Thyroid gland (tissue), 4 donors: ENCODE measurements around the gene HMGCLL1. TPM values are rescaled to one million over a fixed set of nuclear protein-coding genes. Genes with fewer than 3 reads are reported as not detected.

Source experiments
- DNase-seq, 2 donors: peaks; one replicate each; pipeline ENCODE4 v3.0.0-alpha.2; 2019
- H3K27ac ChIP-seq, 3 donors: fragments of 200-600 bp; sonication (generic); 1 replicate in 2 of 3; 2 replicates in 1 of 3; pipeline ENCODE4 v1.5.1; 2016 to 2019; ENCODE audit warnings: mild to moderate bottlenecking in 1 of 3, moderate library complexity in 1 of 3
- H3K27me3 ChIP-seq: fragments of 200-600 bp; sonication (generic); one replicate; pipeline ENCODE4 v1.5.1; 2019
- H3K36me3 ChIP-seq, 2 donors: fragments of 200-600 bp; sonication (generic); one replicate each; pipeline ENCODE4 v1.5.1; 2016 to 2019
- H3K4me1 ChIP-seq, 2 donors: fragments of 200-600 bp; sonication (generic); one replicate each; pipeline ENCODE4 v1.5.1; 2017 to 2019
- H3K4me3 ChIP-seq, 3 donors: fragments of 200-600 bp; sonication (generic); replicated peaks in 1 of 3; 1 replicate in 2 of 3; 2 replicates in 1 of 3; pipeline ENCODE4 v1.5.1; 2016; ENCODE audit warnings: mild to moderate bottlenecking in 1 of 3
- H3K9me3 ChIP-seq: fragments of 200-600 bp; sonication (generic); one replicate; pipeline ENCODE4 v1.5.1; 2017
- POLR2A ChIP-seq, 2 donors: fragments of 450-650 bp; IDR thresholded peaks; one replicate each; pipeline ENCODE4 v1.6.1; 2017; ENCODE audit warnings: antibody characterized with exemption in 2 of 2, mild to moderate bottlenecking in 2 of 2, moderate library complexity in 1 of 2
- WGBS, 2 donors: methylation state at CpG; one replicate each; pipeline ENCODE4 v1.1.5; 2017; 5-methylcytosine and 5-hydroxymethylcytosine counted together
- intact Hi-C: fragments of 100-400 bp; cut with DNase I; formaldehyde crosslinking; loops from one replicate; pipeline ENCODE4 v1.15.1; 2023
- total RNA-seq, 4 donors: library from RNA; depleted of rRNA; stranded (reverse); fragments of >200 nt; gene quantifications; one replicate each; pipeline ENCODE4 v1.2.3, GENCODE V29; 2016
- TF ChIP-seq, protein P1 (sequence below), 6 experiments: fragments of 200-600 bp in 3 of 6; fragments of 450-650 bp in 3 of 6; sonication (generic) in 3 of 6; IDR thresholded peaks; one replicate each; pipeline ENCODE4 v1.5.1; 2016 to 2019; ENCODE audit warnings: antibody characterized with exemption in 6 of 6, mild to moderate bottlenecking in 2 of 6, inconsistent platforms in 1 of 6, moderate library complexity in 1 of 6

The HMGCLL1 gene
- total RNA-seq, 4 donors from 2014 or later: 0.25 to 2.1 (median 1.1) TPM

DNA sequence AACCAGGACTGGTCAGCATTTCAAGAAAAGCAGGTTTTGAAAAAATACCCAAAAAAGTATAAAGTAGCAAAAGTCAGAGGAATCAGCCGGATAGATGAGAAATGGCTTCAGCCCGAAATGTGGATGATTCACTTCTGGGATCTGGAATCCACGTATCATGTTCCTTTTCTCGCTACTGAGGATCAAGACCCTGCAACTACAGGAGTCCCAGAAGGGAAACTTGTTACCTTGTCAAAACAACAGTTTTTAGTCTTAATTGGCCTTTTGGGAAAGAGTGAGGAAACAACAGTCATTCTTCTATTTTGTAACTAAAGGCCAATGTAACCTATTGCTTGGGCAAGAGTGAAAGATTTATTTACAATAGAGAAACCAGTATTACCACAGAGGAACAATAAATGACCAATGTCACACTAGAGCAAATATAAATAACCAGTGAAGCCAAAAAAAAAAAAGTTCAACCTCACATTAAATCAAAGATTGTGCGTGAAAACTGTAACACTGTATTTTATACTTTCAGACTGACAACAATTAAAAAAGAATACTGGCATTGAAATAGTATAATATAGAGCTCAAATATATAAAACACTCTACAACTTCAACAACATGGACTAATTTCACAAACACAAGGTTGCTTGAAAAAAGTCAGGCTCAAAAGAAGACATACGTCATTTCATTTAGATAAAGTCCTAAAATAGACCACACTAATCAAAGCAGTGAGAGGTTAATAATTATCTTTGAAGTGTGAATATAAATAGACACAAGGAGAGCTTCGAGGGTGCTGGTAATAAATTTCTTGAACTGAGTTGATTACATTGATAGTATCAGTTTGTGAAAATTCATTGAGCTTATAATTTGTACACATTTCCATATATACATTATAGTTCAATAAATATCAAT is 135.5 kb downstream of the HMGCLL1 start:
- WGBS, 2 donors: 79 to 84% methylated on average over 7 of the region's 7 CpGs
- H3K27ac ChIP-seq: no peak overlapping the region

DNA sequence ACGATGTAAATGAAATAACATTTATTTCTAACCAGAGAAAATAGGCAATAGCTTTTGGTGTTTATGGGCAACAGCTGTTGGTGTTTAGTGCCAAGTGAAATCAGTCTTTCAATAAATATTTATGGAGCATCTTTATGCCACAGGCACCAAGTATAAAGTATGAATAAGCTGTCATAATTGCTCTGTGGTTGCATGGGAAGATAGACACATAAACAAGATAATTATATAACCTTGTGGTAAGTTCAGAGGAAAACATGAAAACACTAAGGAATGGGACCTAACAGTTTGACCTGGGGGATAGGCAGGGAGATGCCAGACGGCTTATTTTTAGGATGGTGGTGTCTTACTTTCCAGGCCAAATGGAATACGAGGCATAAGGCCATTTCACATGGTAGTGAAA is 140.8 kb downstream of the HMGCLL1 start:
- DNase-seq: no peak
- H3K27ac ChIP-seq: no peak overlapping the region
- no peaks in the 10 kb centered on the region for H3K9me3 ChIP-seq
- no peaks in the 10 kb centered on the region for H3K36me3 ChIP-seq
- no peak overlapping the region for H3K4me3 ChIP-seq
- TF ChIP-seq, protein P1, sequence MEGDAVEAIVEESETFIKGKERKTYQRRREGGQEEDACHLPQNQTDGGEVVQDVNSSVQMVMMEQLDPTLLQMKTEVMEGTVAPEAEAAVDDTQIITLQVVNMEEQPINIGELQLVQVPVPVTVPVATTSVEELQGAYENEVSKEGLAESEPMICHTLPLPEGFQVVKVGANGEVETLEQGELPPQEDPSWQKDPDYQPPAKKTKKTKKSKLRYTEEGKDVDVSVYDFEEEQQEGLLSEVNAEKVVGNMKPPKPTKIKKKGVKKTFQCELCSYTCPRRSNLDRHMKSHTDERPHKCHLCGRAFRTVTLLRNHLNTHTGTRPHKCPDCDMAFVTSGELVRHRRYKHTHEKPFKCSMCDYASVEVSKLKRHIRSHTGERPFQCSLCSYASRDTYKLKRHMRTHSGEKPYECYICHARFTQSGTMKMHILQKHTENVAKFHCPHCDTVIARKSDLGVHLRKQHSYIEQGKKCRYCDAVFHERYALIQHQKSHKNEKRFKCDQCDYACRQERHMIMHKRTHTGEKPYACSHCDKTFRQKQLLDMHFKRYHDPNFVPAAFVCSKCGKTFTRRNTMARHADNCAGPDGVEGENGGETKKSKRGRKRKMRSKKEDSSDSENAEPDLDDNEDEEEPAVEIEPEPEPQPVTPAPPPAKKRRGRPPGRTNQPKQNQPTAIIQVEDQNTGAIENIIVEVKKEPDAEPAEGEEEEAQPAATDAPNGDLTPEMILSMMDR (IDR thresholded peaks at IDR 0.05): no peak
- no peak for TF ChIP-seq POLR2A (IDR thresholded peaks at IDR 0.05)
- no peaks in the 10 kb centered on the region for H3K4me1 ChIP-seq
- H3K27me3 ChIP-seq: no peaks in the 10 kb centered on the region
- intact Hi-C loops: no loop called here
- WGBS, 2 donors: 87% methylated on average over 3 of the region's 3 CpGs

More for the DNA sequence above, 135.5 kb downstream of the HMGCLL1 start:
- no peak overlapping the region for H3K4me3 ChIP-seq
- no peak for DNase-seq
- H3K27me3 ChIP-seq: no peaks in the 10 kb centered on the region
- TF ChIP-seq POLR2A (IDR thresholded peaks at IDR 0.05): no peak
- TF ChIP-seq, protein P1 (IDR thresholded peaks at IDR 0.05): no peak
- H3K36me3 ChIP-seq: no peaks in the 10 kb centered on the region
- no peaks in the 10 kb centered on the region for H3K9me3 ChIP-seq
- no peaks in the 10 kb centered on the region for H3K4me1 ChIP-seq
- intact Hi-C loops: no loop called here

DNA sequence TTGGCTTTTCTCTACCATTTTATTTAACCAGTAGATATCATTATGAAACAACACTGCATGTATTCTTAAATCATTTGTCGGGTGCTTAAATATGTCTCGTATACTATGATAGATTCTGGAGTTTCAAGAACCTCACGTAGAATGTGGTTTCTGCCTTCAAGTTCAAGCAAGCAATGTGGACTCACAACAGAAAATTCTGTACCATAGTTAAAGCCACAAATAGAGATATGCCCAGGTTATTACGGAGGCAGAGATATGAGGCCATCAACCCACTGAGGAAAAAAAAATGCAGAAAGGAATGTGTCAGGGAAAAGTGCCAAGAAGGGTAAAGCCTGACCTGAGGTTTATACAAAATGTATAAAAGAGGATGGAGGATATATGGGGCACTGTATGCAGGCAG is 141.9 kb downstream of the HMGCLL1 start:
- H3K27me3 ChIP-seq: no peaks in the 10 kb centered on the region
- no peak overlapping the region for H3K4me3 ChIP-seq
- H3K36me3 ChIP-seq: no peaks in the 10 kb centered on the region
- intact Hi-C loops: no loop called here
- H3K27ac ChIP-seq: no peak overlapping the region
- DNase-seq: no peak
- no peaks in the 10 kb centered on the region for H3K9me3 ChIP-seq
- H3K4me1 ChIP-seq: no peaks in the 10 kb centered on the region
- WGBS, 2 donors: 84 to 92% methylated on average over 4 of the region's 4 CpGs
- TF ChIP-seq, protein P1 (IDR thresholded peaks at IDR 0.05): no peak
- TF ChIP-seq POLR2A (IDR thresholded peaks at IDR 0.05): no peak

DNA sequence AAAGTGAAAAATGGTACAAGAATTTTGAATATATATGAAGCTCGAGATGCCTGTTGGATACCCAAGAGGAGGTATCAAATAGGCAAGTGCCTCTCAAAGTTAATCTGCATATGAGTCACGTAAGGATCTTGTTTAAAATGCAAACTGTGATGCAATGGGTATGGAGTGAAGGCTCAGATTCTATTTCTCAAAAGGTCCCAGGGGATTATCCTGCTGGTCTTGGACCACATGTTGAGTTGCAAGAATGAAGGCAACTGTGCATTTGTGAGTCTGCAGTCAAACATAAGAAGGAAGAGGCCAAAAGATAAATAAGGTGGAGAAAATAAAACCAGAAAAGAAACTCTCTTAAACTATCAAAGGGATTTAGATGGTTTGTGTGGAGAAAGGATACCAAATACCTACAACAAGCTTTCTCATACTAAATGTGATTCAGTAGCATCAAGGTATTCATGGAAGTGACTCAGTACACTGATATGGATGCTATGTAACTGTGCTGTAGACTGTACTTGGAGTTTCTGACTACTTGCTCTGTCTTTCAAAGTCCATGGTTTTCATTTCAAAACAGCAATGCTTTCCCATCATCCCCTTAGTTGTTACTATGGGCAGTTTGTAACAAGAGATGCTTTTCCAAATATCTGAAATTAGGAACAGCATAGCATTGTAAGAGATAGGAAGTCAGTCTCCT is 145.4 kb downstream of the HMGCLL1 start:
- H3K9me3 ChIP-seq: no peaks in the 10 kb centered on the region
- WGBS, 2 donors: 49 to 55% methylated on average over 2 of the region's 2 CpGs
- H3K36me3 ChIP-seq: no peaks in the 10 kb centered on the region
- no peak for TF ChIP-seq POLR2A (IDR thresholded peaks at IDR 0.05)
- TF ChIP-seq, protein P1 (IDR thresholded peaks at IDR 0.05): no peak
- DNase-seq: no peak
- H3K27me3 ChIP-seq: no peaks in the 10 kb centered on the region
- H3K27ac ChIP-seq: no peak overlapping the region
- H3K4me1 ChIP-seq: no peaks in the 10 kb centered on the region
- intact Hi-C loops: no loop called here
- no peak overlapping the region for H3K4me3 ChIP-seq

DNA sequence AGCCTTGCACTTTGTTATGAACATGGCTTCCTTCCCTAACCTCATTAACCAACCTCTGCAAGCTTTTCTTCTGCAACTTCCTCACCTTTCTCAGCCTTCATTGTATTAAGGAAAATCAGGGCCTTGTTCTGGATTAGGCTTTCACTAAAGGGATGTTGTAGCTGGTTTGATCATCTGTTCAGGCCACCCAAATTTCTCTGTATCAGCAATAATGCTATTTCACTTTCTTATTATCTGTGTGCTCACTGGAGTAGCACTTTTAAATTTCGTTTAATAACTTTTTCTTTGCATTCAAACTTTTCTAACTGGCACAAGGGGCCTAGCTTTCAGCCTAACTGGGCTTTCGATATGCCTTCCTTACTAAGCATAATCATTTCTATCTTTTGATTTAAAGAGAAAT is 155.1 kb downstream of the HMGCLL1 start:
- intact Hi-C loops: no loop called here
- no peak overlapping the region for H3K4me3 ChIP-seq
- 61 to 68% methylated on average over 2 of the region's 2 CpGs for WGBS, 2 donors
- TF ChIP-seq POLR2A (IDR thresholded peaks at IDR 0.05): no peak
- TF ChIP-seq, protein P1 (IDR thresholded peaks at IDR 0.05): no peak
- no peaks in the 10 kb centered on the region for H3K27me3 ChIP-seq
- H3K27ac ChIP-seq: no peak overlapping the region
- DNase-seq: no peak
- H3K36me3 ChIP-seq: no peaks in the 10 kb centered on the region
- no peaks in the 10 kb centered on the region for H3K4me1 ChIP-seq
- H3K9me3 ChIP-seq: no peaks in the 10 kb centered on the region
